Trophoblast cell (in vitro differentiated cells and primary cell): Measurements from ENCODE around the gene CELSR2.
"Not testable (repeated sequence)": the region's sequence is repeated elsewhere in the genome, so short reads cannot be mapped to it uniquely, and the experiment has no call there.

Experiments used
- DNase-seq, 2 donors: peaks; one replicate each; pipeline ENCODE4 v3.0.0-alpha.2; 2016
- H2AFZ ChIP-seq: 2 replicates; pipeline ENCODE4 v1.6.1; 2013; ENCODE audit warnings: low read length, moderate library complexity, mild to moderate bottlenecking; ENCODE audit not compliant: insufficient read depth, poor library complexity
- H2AK5ac ChIP-seq: 2 replicates; pipeline ENCODE4 v1.6.1; 2013; ENCODE audit warnings: mild to moderate bottlenecking, low read length
- H2BK120ac ChIP-seq: 2 replicates; pipeline ENCODE4 v1.6.1; 2013; ENCODE audit warnings: low read length, mild to moderate bottlenecking, moderate library complexity; ENCODE audit not compliant: insufficient read depth, poor library complexity
- H2BK12ac ChIP-seq: 2 replicates; pipeline ENCODE4 v1.6.1; 2013; ENCODE audit warnings: mild to moderate bottlenecking, low read length, moderate library complexity
- H2BK5ac ChIP-seq: 2 replicates; pipeline ENCODE4 v1.6.1; 2013; ENCODE audit warnings: low read length, low read depth, moderate library complexity, mild to moderate bottlenecking; ENCODE audit not compliant: poor library complexity
- H3K14ac ChIP-seq: 2 replicates; pipeline ENCODE4 v1.6.1; 2013; ENCODE audit warnings: mild to moderate bottlenecking, low read length
- H3K18ac ChIP-seq: 2 replicates; pipeline ENCODE4 v1.6.1; 2013; ENCODE audit warnings: mild to moderate bottlenecking, low read length
- H3K23ac ChIP-seq: 2 replicates; pipeline ENCODE4 v1.6.1; 2013; ENCODE audit warnings: low read length
- H3K27ac ChIP-seq: 2 replicates; pipeline ENCODE4 v1.5.1; 2013; ENCODE audit warnings: low read depth, mild to moderate bottlenecking, inconsistent platforms, low read length, moderate library complexity
- H3K27me3 ChIP-seq: 2 replicates; pipeline ENCODE4 v1.6.1; 2013; ENCODE audit warnings: inconsistent platforms, mild to moderate bottlenecking, low read length, moderate library complexity; ENCODE audit not compliant: insufficient read depth
- H3K36me3 ChIP-seq, 2 experiments: 1 replicate in 1 of 2; 2 replicates in 1 of 2; pipeline ENCODE4 v1.6.1; 2013; ENCODE audit warnings: low read length in 2 of 2, mild to moderate bottlenecking in 2 of 2, moderate library complexity in 1 of 2; ENCODE audit not compliant: insufficient read depth in 2 of 2, control insufficient read depth in 1 of 2
- H3K4ac ChIP-seq: 2 replicates; pipeline ENCODE4 v1.6.1; 2013; ENCODE audit warnings: low read depth, mild to moderate bottlenecking, low read length, moderate library complexity
- H3K4me1 ChIP-seq, 2 experiments: 1 replicate in 1 of 2; 2 replicates in 1 of 2; pipeline ENCODE4 v1.6.1; 2013; ENCODE audit warnings: low read length in 2 of 2, mild to moderate bottlenecking in 2 of 2, moderate library complexity in 1 of 2; ENCODE audit not compliant: insufficient read depth in 2 of 2, control insufficient read depth in 1 of 2
- H3K4me2 ChIP-seq: 2 replicates; pipeline ENCODE4 v1.6.1; 2013; ENCODE audit warnings: inconsistent platforms, mild to moderate bottlenecking, low read length, moderate library complexity
- H3K4me3 ChIP-seq: 2 replicates; pipeline ENCODE4 v1.5.1; 2013; ENCODE audit warnings: mild to moderate bottlenecking, low read depth, low read length, inconsistent platforms
- H3K79me1 ChIP-seq: one replicate; pipeline ENCODE4 v1.6.1; 2013; ENCODE audit warnings: low read length
- H3K79me2 ChIP-seq: 2 replicates; pipeline ENCODE4 v1.6.1; 2013; ENCODE audit warnings: low read length, mild to moderate bottlenecking; ENCODE audit not compliant: control insufficient read depth, insufficient read depth, poor library complexity
- H3K9ac ChIP-seq: 2 replicates; pipeline ENCODE4 v1.6.1; 2013; ENCODE audit warnings: mild to moderate bottlenecking, low read length
- H3K9me3 ChIP-seq: 2 replicates; pipeline ENCODE4 v1.6.1; 2013; ENCODE audit warnings: low read depth, mild to moderate bottlenecking, control low read depth, inconsistent platforms, low read length; ENCODE audit not compliant: insufficient read depth
- H4K12ac ChIP-seq: 2 replicates; pipeline ENCODE4 v1.6.1; 2013; ENCODE audit warnings: low read depth, mild to moderate bottlenecking, low read length, moderate library complexity
- H4K8ac ChIP-seq: 2 replicates; pipeline ENCODE4 v1.6.1; 2013; ENCODE audit warnings: low read depth, mild to moderate bottlenecking, low read length, moderate library complexity
- H4K91ac ChIP-seq: one replicate; pipeline ENCODE4 v1.6.1; 2013; ENCODE audit warnings: low read depth, mild to moderate bottlenecking, low read length, moderate library complexity
- WGBS: extraction: QIAGEN DNeasy Blood & Tissue Kit; methylation state at CpG from one replicate; pipeline ENCODE4 v1.1.7; 2013; ENCODE audit warnings: missing lambda C conversion rate; ENCODE audit not compliant: insufficient read length, insufficient coverage; ENCODE audit errors: extremely low coverage; 5-methylcytosine and 5-hydroxymethylcytosine counted together

The CELSR2 gene

GRCh38 chr1:109300650-109301151, 51.4 kb downstream of the CELSR2 start:
- Histone ChIP-seq H3K4me3 (no peak overlapping the region), H2BK120ac (peak overlapping the region; percentile 85), H2BK5ac (peak overlapping the region; percentile 77), H3K27ac (peak overlapping the region; percentile 95), H2BK12ac (peak overlapping the region; percentile 99), H3K9me3 (peaks cover 2% of the 10 kb centered on the region), H3K4me1 (peaks cover 40 to 46% of the 10 kb centered on the region in 2 experiments), H3K36me3 (no peaks in the 10 kb centered on the region), H3K9ac (no peak overlapping the region), H2AK5ac (peak overlapping the region; percentile 97), H3K79me1 (peaks cover 43% of the 10 kb centered on the region), H4K91ac (peak overlapping the region; percentile 97), H3K79me2 (peaks cover 17% of the 10 kb centered on the region), H4K12ac (no peak overlapping the region), H2AFZ (peak overlapping the region; percentile 54), H3K27me3 (no peaks in the 10 kb centered on the region), H3K18ac (peak overlapping the region; percentile 67), H3K4me2 (no peak overlapping the region), H4K8ac (peak overlapping the region; percentile 59), H3K14ac (peak overlapping the region; percentile 88), H3K4ac (peak overlapping the region; percentile 30), H3K23ac (no peak overlapping the region)
- DNase-seq = no peak
- WGBS = no CpG with 5 or more reads among the region's 16 CpGs

- no peak overlapping the region for H3K27ac ChIP-seq
- WGBS = no CpG with 5 or more reads among the region's 5 CpGs
These were observed 52.5 kb downstream of the CELSR2 start for GRCh38 chr1:109301874-109302273.

GRCh38 chr1:109304226-109304920, 55.0 kb downstream of the CELSR2 start:
- peaks cover 2% of the 10 kb centered on the region for H3K9me3 ChIP-seq
- WGBS = no CpG with 5 or more reads among the region's 8 CpGs

More at GRCh38 chr1:109301874-109302273, 52.5 kb downstream of the CELSR2 start:
- Histone ChIP-seq H3K23ac (peak overlapping the region; percentile 68), H3K36me3 (no peaks in the 10 kb centered on the region), H2AFZ (no peak overlapping the region), H3K79me1 (peaks cover 40% of the 10 kb centered on the region), H4K8ac (no peak overlapping the region), H3K9ac (no peak overlapping the region), H4K91ac (no peak overlapping the region), H2BK120ac (no peak overlapping the region), H3K79me2 (peaks cover 14% of the 10 kb centered on the region), H4K12ac (no peak overlapping the region), H2AK5ac (peak overlapping the region; percentile 3), H2BK5ac (no peak overlapping the region), H3K14ac (no peak overlapping the region), H3K18ac (peak overlapping the region; percentile 3), H3K4me1 (peaks cover 42 to 48% of the 10 kb centered on the region in 2 experiments), H3K9me3 (peaks cover 2% of the 10 kb centered on the region), H3K4me2 (no peak overlapping the region), H3K4ac (no peak overlapping the region), H3K27me3 (no peaks in the 10 kb centered on the region), H3K4me3 (no peak overlapping the region), H2BK12ac (peak overlapping the region; percentile 63)
- no peak for DNase-seq

GRCh38 chr1:109305991-109306390, 56.7 kb downstream of the CELSR2 start:
- H2BK5ac ChIP-seq, H2AFZ ChIP-seq, H2AK5ac ChIP-seq, H3K27me3 ChIP-seq, H3K4me3 ChIP-seq, DNase-seq, H3K18ac ChIP-seq, H3K9ac ChIP-seq, H4K8ac ChIP-seq, H4K91ac ChIP-seq, H3K79me2 ChIP-seq, H3K27ac ChIP-seq, H3K4me2 ChIP-seq, H2BK120ac ChIP-seq, H3K14ac ChIP-seq, H3K9me3 ChIP-seq, H3K23ac ChIP-seq, H4K12ac ChIP-seq, H3K79me1 ChIP-seq, H3K4ac ChIP-seq, H2BK12ac ChIP-seq: not testable (repeated sequence)
- no CpG with 5 or more reads among the region's 10 CpGs for WGBS
- peaks cover 17 to 26% of the 10 kb centered on the region in 2 experiments for H3K4me1 ChIP-seq
- H3K36me3 ChIP-seq = peaks cover 7 to 14% of the 10 kb centered on the region in 2 experiments

More at GRCh38 chr1:109304226-109304920, 55.0 kb downstream of the CELSR2 start:
- Histone ChIP-seq H3K27ac (no peak overlapping the region), H3K79me2 (peaks cover 7% of the 10 kb centered on the region), H3K4ac (no peak overlapping the region), H3K9ac (no peak overlapping the region), H2BK12ac (peak overlapping the region; percentile 44), H2BK120ac (peak overlapping the region; percentile 12), H3K18ac (no peak overlapping the region), H3K4me2 (no peak overlapping the region), H3K23ac (no peak overlapping the region), H3K4me1 (peaks cover 33 to 41% of the 10 kb centered on the region in 2 experiments), H4K8ac (no peak overlapping the region), H3K36me3 (peaks cover 0 to 3% of the 10 kb centered on the region in 2 experiments), H4K12ac (no peak overlapping the region), H4K91ac (no peak overlapping the region), H3K14ac (peak overlapping the region; percentile 49), H2AK5ac (no peak overlapping the region), H3K27me3 (no peaks in the 10 kb centered on the region), H3K79me1 (peaks cover 24% of the 10 kb centered on the region), H2BK5ac (no peak overlapping the region), H2AFZ (no peak overlapping the region), H3K4me3 (no peak overlapping the region)
- DNase-seq = no peak
